ENCODE data around the gene AUNIP. TPM values are rescaled to one million over a fixed set of nuclear protein-coding genes. Genes with fewer than 3 reads are reported as not detected.

The AUNIP gene
- total RNA-seq, 6 donors from 2014 or later, result 0.43 to 1.1 (median 0.74) TPM; not detected in 3

DNA sequence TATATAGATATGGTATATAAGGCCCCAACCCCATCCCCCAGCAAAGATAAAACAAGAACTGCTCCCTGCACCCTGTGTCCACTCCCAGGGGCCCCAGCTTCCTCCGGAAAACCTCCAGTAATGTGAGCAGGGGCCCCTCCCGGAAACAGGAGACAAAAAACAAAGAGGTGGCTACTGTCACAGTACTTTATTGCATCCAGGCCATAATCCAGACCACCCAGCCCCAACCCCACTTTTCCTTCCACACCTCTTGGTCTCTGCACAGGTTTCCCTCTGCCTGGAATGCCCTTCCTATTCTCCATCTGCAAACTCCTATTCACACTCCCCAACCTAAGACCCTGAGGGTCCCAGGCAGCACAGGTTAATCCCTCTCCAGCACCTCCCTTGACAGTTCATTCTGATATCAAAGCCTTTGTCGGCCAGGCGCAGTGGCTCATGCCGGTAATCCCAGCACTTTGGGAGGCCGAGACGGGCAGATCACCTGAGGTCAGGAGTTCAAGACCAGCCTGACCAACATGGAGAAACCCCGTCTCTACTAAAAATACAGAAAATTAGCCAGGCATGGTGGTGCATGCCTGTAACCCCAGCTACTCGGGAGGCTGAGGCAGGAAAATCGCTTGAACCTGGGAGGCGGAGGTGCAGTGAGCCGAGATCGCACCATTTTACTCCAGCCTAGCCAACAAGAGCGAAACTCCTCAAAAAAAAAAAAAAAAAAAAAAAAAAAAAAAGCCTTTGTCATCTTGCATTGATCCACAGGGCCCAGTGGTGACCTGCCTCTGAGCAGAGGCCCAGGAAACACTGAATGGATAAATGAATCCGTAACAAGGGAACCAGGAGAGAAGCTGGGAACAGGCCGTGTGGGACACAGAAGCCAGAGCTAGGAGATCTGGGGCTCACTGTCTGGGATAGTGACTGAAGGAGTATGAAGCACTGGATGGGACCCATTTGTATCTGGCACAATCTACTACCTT is 2.3 kb upstream of the AUNIP start:
- DNase-seq (no peak), ATAC-seq (ENCODE audit: low FRiP score in 2 of 2) (no peak)
- WGBS, 2 donors, result 61 to 64% methylated on average over 16 of the region's 16 CpGs
- H3K4me1 ChIP-seq, result peaks cover 20 to 27% (median 23%) of the 10 kb centered on the region in 4 donors
- H3K9me3 ChIP-seq, result no peaks in the 10 kb centered on the region
- H3K27ac ChIP-seq, result peak overlapping the region in 3 of 4 donors; percentile 18 to 83 (median 26)
- no peak overlapping the region for H3K4me3 ChIP-seq
- peaks cover 0 to 10% (median 2%) of the 10 kb centered on the region in 4 donors for H3K36me3 ChIP-seq
- TF ChIP-seq EP300 (IDR thresholded peaks at IDR 0.05) (no peak), POLR2AphosphoS5 (IDR thresholded peaks at IDR 0.05) (no peak), POLR2A (IDR thresholded peaks at IDR 0.05) (no peak)
- TF ChIP-seq, protein P1, sequence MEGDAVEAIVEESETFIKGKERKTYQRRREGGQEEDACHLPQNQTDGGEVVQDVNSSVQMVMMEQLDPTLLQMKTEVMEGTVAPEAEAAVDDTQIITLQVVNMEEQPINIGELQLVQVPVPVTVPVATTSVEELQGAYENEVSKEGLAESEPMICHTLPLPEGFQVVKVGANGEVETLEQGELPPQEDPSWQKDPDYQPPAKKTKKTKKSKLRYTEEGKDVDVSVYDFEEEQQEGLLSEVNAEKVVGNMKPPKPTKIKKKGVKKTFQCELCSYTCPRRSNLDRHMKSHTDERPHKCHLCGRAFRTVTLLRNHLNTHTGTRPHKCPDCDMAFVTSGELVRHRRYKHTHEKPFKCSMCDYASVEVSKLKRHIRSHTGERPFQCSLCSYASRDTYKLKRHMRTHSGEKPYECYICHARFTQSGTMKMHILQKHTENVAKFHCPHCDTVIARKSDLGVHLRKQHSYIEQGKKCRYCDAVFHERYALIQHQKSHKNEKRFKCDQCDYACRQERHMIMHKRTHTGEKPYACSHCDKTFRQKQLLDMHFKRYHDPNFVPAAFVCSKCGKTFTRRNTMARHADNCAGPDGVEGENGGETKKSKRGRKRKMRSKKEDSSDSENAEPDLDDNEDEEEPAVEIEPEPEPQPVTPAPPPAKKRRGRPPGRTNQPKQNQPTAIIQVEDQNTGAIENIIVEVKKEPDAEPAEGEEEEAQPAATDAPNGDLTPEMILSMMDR (IDR thresholded peaks at IDR 0.05), result no peak
- no peaks in the 10 kb centered on the region for H3K27me3 ChIP-seq

DNA sequence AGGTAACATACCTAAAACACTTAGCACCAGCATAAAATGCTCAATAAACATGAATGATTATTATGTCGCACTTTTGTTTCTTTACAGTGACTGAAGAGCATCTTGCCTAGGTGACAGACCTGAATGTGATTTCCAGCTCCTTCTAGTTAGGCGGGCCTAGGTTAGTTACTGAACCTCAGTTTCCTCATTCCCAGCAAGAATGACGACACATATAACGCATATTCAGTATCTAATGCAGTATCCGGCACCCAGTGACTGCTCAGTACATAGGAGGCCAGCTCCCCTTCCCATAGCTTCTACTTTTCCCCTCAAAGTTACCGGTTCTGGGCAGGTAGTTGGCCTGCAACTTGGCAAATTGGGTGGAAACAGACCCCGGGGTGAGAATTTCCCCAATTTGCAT is 763 bp downstream of the AUNIP start:
- H3K4me1 ChIP-seq, result peaks cover 20 to 27% (median 23%) of the 10 kb centered on the region in 4 donors
- H3K27ac ChIP-seq, result no peak overlapping the region
- TF ChIP-seq EP300 (IDR thresholded peaks at IDR 0.05), result no peak
- TF ChIP-seq, protein P1 (IDR thresholded peaks at IDR 0.05), result no peak
- TF ChIP-seq POLR2AphosphoS5 (IDR thresholded peaks at IDR 0.05), result no peak
- TF ChIP-seq POLR2A (IDR thresholded peaks at IDR 0.05), result no peak
- H3K4me3 ChIP-seq, result peak overlapping the region in 3 of 4 donors; percentile 45 to 64 (median 56)
- ATAC-seq (ENCODE audit: low FRiP score in 2 of 2) (no peak), DNase-seq (no peak)
- H3K9me3 ChIP-seq, result no peaks in the 10 kb centered on the region
- peaks cover 0 to 10% (median under 1%) of the 10 kb centered on the region in 4 donors for H3K36me3 ChIP-seq
- H3K27me3 ChIP-seq, result no peaks in the 10 kb centered on the region
- 34 to 41% methylated on average over 7 of the region's 7 CpGs for WGBS, 2 donors

DNA sequence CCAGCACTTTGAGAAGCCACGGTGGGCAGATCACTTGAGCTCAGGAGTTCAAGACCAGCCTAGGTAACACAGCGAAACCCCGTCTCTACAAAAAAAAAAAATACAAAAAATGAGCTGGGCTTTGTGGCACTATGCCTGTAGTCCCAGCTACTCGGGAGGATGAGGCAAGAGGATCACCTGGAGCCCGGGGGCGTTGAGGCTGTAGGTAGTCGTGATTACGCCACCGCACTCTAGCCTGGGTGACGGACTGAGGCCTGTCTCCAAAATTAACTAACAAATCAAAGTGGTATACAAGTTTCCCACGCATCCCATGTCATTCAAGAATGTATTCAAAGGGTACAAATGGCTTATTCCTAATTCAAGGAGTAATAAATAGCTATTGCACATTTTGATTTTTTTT is 2.4 kb downstream of the AUNIP start:
- no peak for ATAC-seq (ENCODE audit: low FRiP score in 2 of 2)

DNA sequence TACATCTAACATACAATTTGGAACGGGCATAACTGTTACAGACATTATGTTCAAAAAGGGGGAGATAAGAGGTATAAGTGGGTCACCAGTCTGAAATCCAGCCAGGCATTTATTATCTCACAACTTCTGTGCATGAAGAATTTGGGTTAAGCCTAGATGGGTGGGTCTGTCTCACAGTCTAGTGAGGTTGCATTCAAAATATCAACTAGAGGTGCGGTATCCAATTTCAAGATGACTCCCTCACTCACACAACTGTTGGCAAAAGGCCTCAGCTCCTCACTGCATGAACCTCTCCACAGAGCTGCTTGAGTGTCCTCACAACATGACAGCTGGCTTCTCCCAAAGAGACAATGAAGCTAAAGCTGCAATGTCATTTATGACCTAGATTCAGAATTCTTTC is 4.7 kb downstream of the AUNIP start:
- TF ChIP-seq POLR2AphosphoS5 (IDR thresholded peaks at IDR 0.05) (no peak), POLR2A (IDR thresholded peaks at IDR 0.05) (no peak), EP300 (IDR thresholded peaks at IDR 0.05) (no peak)
- TF ChIP-seq, protein P1 (IDR thresholded peaks at IDR 0.05), result no peak
- no peak overlapping the region for H3K27ac ChIP-seq
- peaks cover 6 to 8% (median 7%) of the 10 kb centered on the region in 4 donors for H3K4me1 ChIP-seq
- no peaks in the 10 kb centered on the region for H3K27me3 ChIP-seq
- H3K9me3 ChIP-seq, result no peaks in the 10 kb centered on the region
- ATAC-seq (ENCODE audit: low FRiP score in 2 of 2), result no peak
- DNase-seq, result no peak
- no peaks in the 10 kb centered on the region for H3K36me3 ChIP-seq
- H3K4me3 ChIP-seq, result no peak overlapping the region
- WGBS, 2 donors, result 93 to 98% methylated on average over 2 of the region's 2 CpGs

More for the DNA sequence above, 2.4 kb downstream of the AUNIP start:
- Histone ChIP-seq H3K4me3 (no peak overlapping the region), H3K9me3 (no peaks in the 10 kb centered on the region), H3K27ac (no peak overlapping the region), H3K4me1 (peaks cover 20 to 27% (median 23%) of the 10 kb centered on the region in 4 donors), H3K36me3 (no peaks in the 10 kb centered on the region), H3K27me3 (no peaks in the 10 kb centered on the region)
- TF ChIP-seq POLR2A (IDR thresholded peaks at IDR 0.05), result no peak
- DNase-seq, result no peak
- WGBS, 2 donors, result 89 to 91% methylated on average over 11 of the region's 11 CpGs

DNA sequence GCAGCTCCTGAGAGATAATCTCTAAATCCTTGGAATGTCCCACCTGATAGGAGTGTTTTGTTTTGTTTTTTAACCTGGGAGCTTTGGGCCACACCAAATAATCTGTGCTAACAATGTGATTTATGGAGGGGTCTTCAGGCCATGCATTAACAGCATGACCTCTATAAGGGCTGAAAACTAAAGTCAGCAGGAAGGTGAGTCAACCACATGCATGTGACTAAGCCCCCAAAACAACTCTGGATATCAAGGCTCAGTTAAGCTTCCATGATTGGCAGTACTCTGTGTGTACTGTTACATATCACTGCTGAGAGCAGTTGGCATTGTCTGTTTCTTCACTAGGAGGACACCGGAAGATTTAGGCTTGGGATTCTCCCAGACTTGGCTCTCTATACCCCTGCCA is 10.7 kb downstream of the AUNIP start:
- Histone ChIP-seq H3K9me3 (no peaks in the 10 kb centered on the region), H3K27ac (no peak overlapping the region), H3K4me1 (no peaks in the 10 kb centered on the region), H3K27me3 (no peaks in the 10 kb centered on the region), H3K36me3 (no peaks in the 10 kb centered on the region), H3K4me3 (no peak overlapping the region)
- WGBS, 2 donors, result 79 to 85% methylated on average over 1 of the region's 1 CpG
- TF ChIP-seq, protein P1 (IDR thresholded peaks at IDR 0.05), result no peak
- no peak for TF ChIP-seq EP300 (IDR thresholded peaks at IDR 0.05)
- no peak for TF ChIP-seq POLR2AphosphoS5 (IDR thresholded peaks at IDR 0.05)
- TF ChIP-seq POLR2A (IDR thresholded peaks at IDR 0.05), result no peak
- DNase-seq (no peak), ATAC-seq (ENCODE audit: low FRiP score in 2 of 2) (no peak)

Measured in upper lobe of left lung (tissue), 6 donors.